ENCODE measurements around the gene EFTUD2. TPM values are rescaled to one million over a fixed set of nuclear protein-coding genes. Genes with fewer than 3 reads are reported as not detected.

Gene EFTUD2
- total RNA-seq, 1 experiment from 2014 or later = 162 TPM

DNA sequence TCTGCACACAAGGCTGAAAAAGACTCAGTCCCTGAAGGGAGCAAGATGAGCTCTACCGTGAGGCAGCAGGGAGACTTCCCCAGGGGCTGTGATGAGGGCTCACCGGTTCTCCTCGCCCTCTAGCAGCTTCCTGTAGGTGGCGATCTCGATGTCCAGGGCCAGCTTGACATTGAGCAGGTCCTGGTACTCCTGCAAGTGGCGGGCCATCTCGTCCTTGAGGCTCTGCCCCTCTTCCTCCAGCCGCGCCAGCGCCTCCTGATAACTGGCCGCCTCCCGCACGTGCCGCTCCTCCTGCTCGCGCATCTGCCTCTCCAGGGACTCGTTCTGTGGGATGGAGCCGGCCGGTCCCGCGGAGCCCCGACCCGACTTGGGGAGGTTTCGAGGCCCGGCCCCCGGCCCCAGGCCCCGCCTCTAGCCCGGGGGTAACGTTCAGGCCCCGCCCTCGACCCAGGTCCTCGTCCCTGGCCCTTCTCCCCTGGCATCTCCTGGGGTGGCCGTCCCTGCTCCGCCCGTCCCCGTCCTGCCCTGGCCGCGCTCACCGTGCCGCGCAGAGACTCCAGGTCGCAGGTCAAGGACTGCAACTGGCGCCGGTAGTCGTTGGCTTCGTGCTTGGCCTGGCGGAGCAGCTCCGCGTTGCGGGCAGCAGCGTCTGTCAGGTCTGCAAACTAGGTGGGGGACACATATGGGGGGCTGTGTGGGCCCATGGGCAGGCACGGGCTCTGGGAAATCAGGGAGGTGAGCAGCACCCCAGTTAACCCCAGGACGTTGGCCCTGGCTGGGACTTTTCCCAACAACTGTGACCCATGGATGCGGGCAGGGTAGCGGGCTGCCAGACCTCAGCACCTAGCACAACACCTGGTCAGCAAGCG lies 12.1 kb upstream of the EFTUD2 start:
- ChIA-PET CTCF (interaction anchor here (0.5 to 5.2 kb wide), 48 partner anchors 8 to 536 kb away, joined by 3 to 89 read pairs (median 4); partner anchors contain the start of genes ACBD4, C1QL1 and EFTUD2), POLR2A (interaction anchor here (0.5 to 1.1 kb wide), 3 partner anchors 9 to 72 kb away, joined by 3 to 5 read pairs (median 3); partner anchors contain the start of gene EFTUD2)
- Mint-ChIP-seq H3K36me3 (no peaks in the 10 kb centered on the region), H3K4me1 (peaks cover 7% of the 10 kb centered on the region), H3K9me3 (no peaks in the 10 kb centered on the region), H3K4me3 (peak overlapping the region; percentile 66), H3K27me3 (ENCODE audit: low read depth) (peaks cover 41% of the 10 kb centered on the region), H3K27ac (no peak overlapping the region)
- TF ChIP-seq FOXK1 (CRISPR knock-in tag; IDR thresholded peaks at IDR 0.05) (no peak), ZNF232 (CRISPR knock-in tag; IDR thresholded peaks at IDR 0.05) (0 out of 2 replicates have a peak, but pooled peaks have one; percentile 58), ZNF281 (CRISPR knock-in tag; IDR thresholded peaks at IDR 0.05) (0 out of 2 replicates have a peak, but pooled peaks have one; percentile 16), ZNF121 (CRISPR knock-in tag; IDR thresholded peaks at IDR 0.05) (peak; percentile 73), ATF1 (CRISPR knock-in tag; IDR thresholded peaks at IDR 0.05) (0 out of 2 replicates have a peak, but pooled peaks have one; percentile 43), FOXJ3 (CRISPR knock-in tag; IDR thresholded peaks at IDR 0.05; ENCODE audit: borderline replicate concordance) (no peak), TEAD4 (CRISPR knock-in tag; IDR thresholded peaks at IDR 0.05) (no peak), SP1 (CRISPR knock-in tag; conservative IDR thresholded peaks at IDR 0.05) (no peak)
- TF ChIP-seq, protein P1, sequence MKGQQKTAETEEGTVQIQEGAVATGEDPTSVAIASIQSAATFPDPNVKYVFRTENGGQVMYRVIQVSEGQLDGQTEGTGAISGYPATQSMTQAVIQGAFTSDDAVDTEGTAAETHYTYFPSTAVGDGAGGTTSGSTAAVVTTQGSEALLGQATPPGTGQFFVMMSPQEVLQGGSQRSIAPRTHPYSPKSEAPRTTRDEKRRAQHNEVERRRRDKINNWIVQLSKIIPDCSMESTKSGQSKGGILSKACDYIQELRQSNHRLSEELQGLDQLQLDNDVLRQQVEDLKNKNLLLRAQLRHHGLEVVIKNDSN (CRISPR knock-in tag; IDR thresholded peaks at IDR 0.05) = peak; percentile 66
- TF ChIP-seq, protein P2, sequence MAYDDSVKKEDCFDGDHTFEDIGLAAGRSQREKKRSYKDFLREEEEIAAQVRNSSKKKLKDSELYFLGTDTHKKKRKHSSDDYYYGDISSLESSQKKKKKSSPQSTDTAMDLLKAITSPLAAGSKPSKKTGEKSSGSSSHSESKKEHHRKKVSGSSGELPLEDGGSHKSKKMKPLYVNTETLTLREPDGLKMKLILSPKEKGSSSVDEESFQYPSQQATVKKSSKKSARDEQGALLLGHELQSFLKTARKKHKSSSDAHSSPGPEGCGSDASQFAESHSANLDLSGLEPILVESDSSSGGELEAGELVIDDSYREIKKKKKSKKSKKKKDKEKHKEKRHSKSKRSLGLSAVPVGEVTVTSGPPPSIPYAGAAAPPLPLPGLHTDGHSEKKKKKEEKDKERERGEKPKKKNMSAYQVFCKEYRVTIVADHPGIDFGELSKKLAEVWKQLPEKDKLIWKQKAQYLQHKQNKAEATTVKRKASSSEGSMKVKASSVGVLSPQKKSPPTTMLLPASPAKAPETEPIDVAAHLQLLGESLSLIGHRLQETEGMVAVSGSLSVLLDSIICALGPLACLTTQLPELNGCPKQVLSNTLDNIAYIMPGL (CRISPR knock-in tag; IDR thresholded peaks at IDR 0.05) = peak; percentile 80; the same call in 1 of the 2 replicates
- TF ChIP-seq, protein P3, sequence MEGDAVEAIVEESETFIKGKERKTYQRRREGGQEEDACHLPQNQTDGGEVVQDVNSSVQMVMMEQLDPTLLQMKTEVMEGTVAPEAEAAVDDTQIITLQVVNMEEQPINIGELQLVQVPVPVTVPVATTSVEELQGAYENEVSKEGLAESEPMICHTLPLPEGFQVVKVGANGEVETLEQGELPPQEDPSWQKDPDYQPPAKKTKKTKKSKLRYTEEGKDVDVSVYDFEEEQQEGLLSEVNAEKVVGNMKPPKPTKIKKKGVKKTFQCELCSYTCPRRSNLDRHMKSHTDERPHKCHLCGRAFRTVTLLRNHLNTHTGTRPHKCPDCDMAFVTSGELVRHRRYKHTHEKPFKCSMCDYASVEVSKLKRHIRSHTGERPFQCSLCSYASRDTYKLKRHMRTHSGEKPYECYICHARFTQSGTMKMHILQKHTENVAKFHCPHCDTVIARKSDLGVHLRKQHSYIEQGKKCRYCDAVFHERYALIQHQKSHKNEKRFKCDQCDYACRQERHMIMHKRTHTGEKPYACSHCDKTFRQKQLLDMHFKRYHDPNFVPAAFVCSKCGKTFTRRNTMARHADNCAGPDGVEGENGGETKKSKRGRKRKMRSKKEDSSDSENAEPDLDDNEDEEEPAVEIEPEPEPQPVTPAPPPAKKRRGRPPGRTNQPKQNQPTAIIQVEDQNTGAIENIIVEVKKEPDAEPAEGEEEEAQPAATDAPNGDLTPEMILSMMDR (IDR thresholded peaks at IDR 0.05) = peak; percentile 13; the same call in 1 of the 2 replicates
- TF ChIP-seq, protein P4, sequence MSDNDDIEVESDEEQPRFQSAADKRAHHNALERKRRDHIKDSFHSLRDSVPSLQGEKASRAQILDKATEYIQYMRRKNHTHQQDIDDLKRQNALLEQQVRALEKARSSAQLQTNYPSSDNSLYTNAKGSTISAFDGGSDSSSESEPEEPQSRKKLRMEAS (CRISPR knock-in tag; IDR thresholded peaks at IDR 0.05) = peak; percentile 83
- peak; percentile 83 for DNase-seq (ENCODE audit: low spot score)
- ATAC-seq = peak; percentile 91

GRCh38 chr17:44910231-44911106 lies 11.2 kb upstream of the EFTUD2 start:
- Mint-ChIP-seq H3K4me1 (peaks cover 10% of the 10 kb centered on the region), H3K36me3 (no peaks in the 10 kb centered on the region), H3K4me3 (peak overlapping the region; percentile 66), H3K27ac (no peak overlapping the region), H3K9me3 (no peaks in the 10 kb centered on the region), H3K27me3 (ENCODE audit: low read depth) (peaks cover 41% of the 10 kb centered on the region)
- ChIA-PET CTCF (interaction anchor here (0.5 to 5.2 kb wide), 50 partner anchors 8 to 535 kb away, joined by 3 to 89 read pairs (median 4); partner anchors contain the start of genes ACBD4, C1QL1 and EFTUD2), POLR2A (interaction anchor here (0.5 to 1.1 kb wide), 3 partner anchors 10 to 73 kb away, joined by 3 to 5 read pairs (median 3); partner anchors contain the start of gene EFTUD2)
- ATAC-seq = no peak
- DNase-seq (ENCODE audit: low spot score) = no peak
- TF ChIP-seq MXD4 (CRISPR knock-in tag; IDR thresholded peaks at IDR 0.05; ENCODE audit: borderline replicate concordance) (no peak), NR2C2 (CRISPR knock-in tag; IDR thresholded peaks at IDR 0.05) (0 out of 2 replicates have a peak, but pooled peaks have one; percentile 22)

Measured in WTC11 (cell line).